Caco-2 (cell line): ENCODE data around the gene PRICKLE4. TPM values are rescaled to one million over a fixed set of nuclear protein-coding genes. Genes with fewer than 3 reads are reported as not detected.

ENCODE experiments used
- BruUV-seq: library from RNA; stranded (reverse); fragments of 400-500 nt; replicated peaks from 2 replicates; lab custom pipeline; 2021; lab: Mats Ljungman, UMichigan
- CTCF ChIA-PET: fragments of 300-600 bp; sonication (Branson Sonifier 250); formaldehyde crosslinking; loops from one replicate; lab custom pipeline; 2022; ENCODE audit warnings: antibody characterized with exemption; lab: Charles Lee
- POLR2A ChIA-PET: fragments of 300-600 bp; sonication (Branson Sonifier 250); formaldehyde crosslinking; loops from one replicate; lab custom pipeline; 2022; ENCODE audit warnings: antibody characterized with exemption; lab: Charles Lee
- DNase-seq, 2 experiments: peaks; one replicate each; pipeline versions ENCODE4 v3.0.0 to v3.0.0-alpha.2; 2020 to 2022
- H3K27me3 ChIP-seq: replicated peaks from 2 replicates; pipeline ENCODE4 v1.6.0; 2011; ENCODE audit warnings: low read length; ENCODE audit not compliant: control insufficient read depth, insufficient read depth
- H3K36me3 ChIP-seq: 2 replicates; pipeline ENCODE4 v1.5.1; 2011; ENCODE audit warnings: low read length; ENCODE audit not compliant: control insufficient read depth, insufficient read depth
- H3K4me1 ChIP-seq: fragments of 250-450 bp; sonication (Bioruptor Pico); 2 replicates; pipeline ENCODE4 v1.5.1; 2020; ENCODE audit warnings: mild to moderate bottlenecking
- H3K4me3 ChIP-seq: 2 replicates; pipeline ENCODE4 v1.5.1; 2011; ENCODE audit warnings: low read depth, mild to moderate bottlenecking, control low read depth, low read length
- H3K9me3 ChIP-seq: fragments of 250-450 bp; sonication (Bioruptor Pico); 2 replicates; pipeline ENCODE4 v1.5.1; 2020; ENCODE audit warnings: mild to moderate bottlenecking, moderate library complexity
- H3K27ac Mint-ChIP-seq: one replicate; pipeline ENCODE4 v1.8.0; 2022; ENCODE audit warnings: mixed read lengths; ENCODE audit not compliant: unreplicated experiment
- H3K27me3 Mint-ChIP-seq: one replicate; pipeline ENCODE4 v1.8.0; 2022; ENCODE audit warnings: mixed read lengths; ENCODE audit not compliant: insufficient read depth, unreplicated experiment
- H3K36me3 Mint-ChIP-seq: one replicate; pipeline ENCODE4 v1.8.0; 2022; ENCODE audit warnings: mild to moderate bottlenecking, mixed read lengths; ENCODE audit not compliant: insufficient read depth, unreplicated experiment
- H3K4me1 Mint-ChIP-seq: one replicate; pipeline ENCODE4 v1.8.0; 2022; ENCODE audit warnings: low read depth, mixed read lengths; ENCODE audit not compliant: unreplicated experiment
- H3K4me3 Mint-ChIP-seq: one replicate; pipeline ENCODE4 v1.8.0; 2022; ENCODE audit warnings: mild to moderate bottlenecking, moderate library complexity, mixed read lengths; ENCODE audit not compliant: unreplicated experiment
- H3K9me3 Mint-ChIP-seq: one replicate; pipeline ENCODE4 v1.8.0; 2022; ENCODE audit warnings: mixed read lengths; ENCODE audit not compliant: unreplicated experiment
- intact Hi-C: fragments of 100-400 bp; cut with micrococcal nuclease; formaldehyde crosslinking; loops from one replicate; pipeline ENCODE4 v1.10.0; 2022; ENCODE audit not compliant: unreplicated experiment
- total RNA-seq: library from RNA; stranded (reverse); gene quantifications from 2 replicates; pipeline ENCODE4 v1.2.3, GENCODE V29; 2022
- TF ChIP-seq, protein P1 (sequence below), 2 experiments: fragments of 200-600 bp in 1 of 2; IDR thresholded peaks; 1 replicate in 1 of 2; 2 replicates in 1 of 2; pipeline versions ENCODE4 v1.5.1 to v1.8.0; 2011 to 2022; ENCODE audit warnings: antibody characterized with exemption in 1 of 2, control low read depth in 1 of 2, inconsistent platforms in 1 of 2, low read depth in 1 of 2, low read length in 1 of 2, mild to moderate bottlenecking in 1 of 2, moderate library complexity in 1 of 2; ENCODE audit not compliant: insufficient read depth in 1 of 2, severe bottlenecking in 1 of 2, unreplicated experiment in 1 of 2

The PRICKLE4 gene
- total RNA-seq, 1 experiment from 2014 or later, result 2.8 TPM

- no peaks in the 10 kb centered on the region for H3K9me3 Mint-ChIP-seq
- TF ChIP-seq, protein P1, sequence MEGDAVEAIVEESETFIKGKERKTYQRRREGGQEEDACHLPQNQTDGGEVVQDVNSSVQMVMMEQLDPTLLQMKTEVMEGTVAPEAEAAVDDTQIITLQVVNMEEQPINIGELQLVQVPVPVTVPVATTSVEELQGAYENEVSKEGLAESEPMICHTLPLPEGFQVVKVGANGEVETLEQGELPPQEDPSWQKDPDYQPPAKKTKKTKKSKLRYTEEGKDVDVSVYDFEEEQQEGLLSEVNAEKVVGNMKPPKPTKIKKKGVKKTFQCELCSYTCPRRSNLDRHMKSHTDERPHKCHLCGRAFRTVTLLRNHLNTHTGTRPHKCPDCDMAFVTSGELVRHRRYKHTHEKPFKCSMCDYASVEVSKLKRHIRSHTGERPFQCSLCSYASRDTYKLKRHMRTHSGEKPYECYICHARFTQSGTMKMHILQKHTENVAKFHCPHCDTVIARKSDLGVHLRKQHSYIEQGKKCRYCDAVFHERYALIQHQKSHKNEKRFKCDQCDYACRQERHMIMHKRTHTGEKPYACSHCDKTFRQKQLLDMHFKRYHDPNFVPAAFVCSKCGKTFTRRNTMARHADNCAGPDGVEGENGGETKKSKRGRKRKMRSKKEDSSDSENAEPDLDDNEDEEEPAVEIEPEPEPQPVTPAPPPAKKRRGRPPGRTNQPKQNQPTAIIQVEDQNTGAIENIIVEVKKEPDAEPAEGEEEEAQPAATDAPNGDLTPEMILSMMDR (IDR thresholded peaks at IDR 0.05; ENCODE audit: insufficient read depth in 1 of 2, low read depth in 1 of 2, low read length in 1 of 2, severe bottlenecking in 1 of 2, unreplicated experiment in 1 of 2), result peak; percentile 87 to 88
These were observed 45.0 kb upstream of the PRICKLE4 start, which contains the start of gene TFEB for GRCh38 chr6:41735427-41736185. Gene TFEB, minus strand, starts transcription at chr6:41735608. Its CDS starts 44,395 bp downstream, at chr6:41691213.

DNA sequence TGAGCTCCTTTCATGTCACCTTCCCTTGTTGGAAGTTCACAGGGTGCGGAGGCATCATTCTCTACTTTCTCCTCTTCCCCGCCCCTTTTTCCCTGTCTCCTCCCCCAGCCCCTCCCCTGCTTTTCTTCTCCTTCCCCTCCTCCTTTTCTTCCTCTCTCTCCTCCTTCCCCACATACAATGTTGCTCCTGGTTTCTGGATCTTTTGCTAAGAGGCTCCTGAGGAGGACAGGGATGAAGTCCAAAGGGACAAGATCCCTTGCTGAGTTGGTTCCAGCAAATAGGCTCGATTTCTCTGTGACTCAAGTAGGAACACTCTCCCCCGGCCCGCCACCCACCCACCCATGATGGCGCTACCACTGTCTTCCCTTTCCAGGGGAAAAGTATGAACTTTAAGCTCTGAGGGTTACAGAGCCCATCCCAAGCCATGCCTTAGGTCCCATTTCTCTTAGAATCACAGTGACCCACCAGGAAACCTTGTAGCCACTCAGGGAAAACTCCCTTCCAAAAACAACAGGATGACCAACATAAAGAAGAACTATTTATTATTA is 44.3 kb upstream of the PRICKLE4 start:
- Mint-ChIP-seq H3K4me1 (peaks cover 15% of the 10 kb centered on the region), H3K27ac (peak overlapping the region; percentile 61), H3K36me3 (no peaks in the 10 kb centered on the region), H3K4me3 (peak overlapping the region; percentile 75), H3K9me3 (no peaks in the 10 kb centered on the region), H3K27me3 (no peaks in the 10 kb centered on the region)
- Histone ChIP-seq H3K27me3 (no peaks in the 10 kb centered on the region), H3K4me1 (peaks cover 44% of the 10 kb centered on the region), H3K9me3 (no peaks in the 10 kb centered on the region), H3K4me3 (no peak overlapping the region), H3K36me3 (no peaks in the 10 kb centered on the region)
- DNase-seq, result no peak
- intact Hi-C loops, result no loop called here
- TF ChIP-seq, protein P1 (IDR thresholded peaks at IDR 0.05; ENCODE audit: insufficient read depth in 1 of 2, low read depth in 1 of 2, low read length in 1 of 2, severe bottlenecking in 1 of 2, unreplicated experiment in 1 of 2), result no peak
- ChIA-PET CTCF (interaction anchor here (0.5 to 3.2 kb wide), 4 partner anchors 31 to 50 kb away, joined by 3 to 23 read pairs (median 4); partner anchors contain the start of gene TOMM6), POLR2A (no interaction called here)
- no TSS peak for BruUV-seq

More at GRCh38 chr6:41735427-41736185, 45.0 kb upstream of the PRICKLE4 start, which contains the start of gene TFEB:
- no TSS peak for BruUV-seq
- Histone ChIP-seq H3K36me3 (no peaks in the 10 kb centered on the region), H3K4me1 (peaks cover 37% of the 10 kb centered on the region), H3K4me3 (peak within 1 kb of the TSS; percentile 62), H3K9me3 (no peaks in the 10 kb centered on the region), H3K27me3 (no peaks in the 10 kb centered on the region)
- Mint-ChIP-seq H3K27ac (peak within 1 kb of the TSS; percentile 61), H3K36me3 (no peaks in the 10 kb centered on the region), H3K4me1 (peaks cover 15% of the 10 kb centered on the region), H3K27me3 (no peaks in the 10 kb centered on the region), H3K4me3 (peak within 1 kb of the TSS; percentile 75)
- ChIA-PET POLR2A (no interaction called here), CTCF (interaction anchor here (0.5 to 3.2 kb wide), 4 partner anchors 32 to 51 kb away, joined by 3 to 23 read pairs (median 5); partner anchors contain the start of gene TOMM6)
- peak; percentile 92 to 95 for DNase-seq
- intact Hi-C loops, result loop anchor here (1.0 to 2.0 kb wide), 2 partner anchors 41 to 309 kb away; no protein-coding TSS in a partner anchor

DNA sequence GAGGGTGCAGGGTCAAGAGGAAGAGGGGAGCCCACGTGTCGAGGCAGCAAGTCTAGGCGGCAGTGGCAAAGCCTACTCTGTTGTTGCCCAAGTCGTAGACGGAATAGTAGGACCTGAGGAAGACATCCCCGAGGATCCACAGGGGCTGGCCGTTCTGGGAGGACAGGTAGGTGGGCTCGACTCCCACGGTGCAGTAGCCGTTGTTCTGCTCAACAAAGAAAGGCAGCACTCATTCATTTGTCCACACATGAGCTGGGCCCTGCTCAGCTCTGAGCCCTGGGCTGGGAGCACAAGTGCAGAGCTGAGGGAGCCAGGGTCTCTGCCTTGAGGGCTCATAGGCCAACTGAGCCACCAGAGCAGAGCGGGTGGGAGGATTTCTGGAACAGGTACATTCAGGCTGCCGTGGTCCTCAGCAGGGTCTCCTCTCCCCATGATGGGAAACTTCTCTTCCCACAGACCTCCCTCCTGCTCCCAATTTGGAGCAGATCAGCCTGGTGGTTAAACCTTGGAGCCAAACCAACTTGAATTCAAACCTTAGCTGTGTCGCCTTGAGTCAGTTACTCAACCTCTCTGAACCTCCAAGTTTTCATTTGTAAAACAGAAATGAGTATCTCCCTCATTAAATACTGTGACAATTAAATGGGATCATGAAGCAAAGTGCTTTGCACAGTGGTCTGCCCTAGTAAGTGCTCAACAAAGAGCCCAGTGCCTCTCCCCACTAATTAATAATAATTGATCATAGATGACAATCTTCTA is 43.6 kb upstream of the PRICKLE4 start:
- Histone ChIP-seq H3K4me3 (no peak overlapping the region), H3K36me3 (no peaks in the 10 kb centered on the region), H3K27me3 (no peaks in the 10 kb centered on the region), H3K9me3 (no peaks in the 10 kb centered on the region), H3K4me1 (peaks cover 49% of the 10 kb centered on the region)
- DNase-seq, result no peak
- peaks cover 22% of the 10 kb centered on the region for H3K4me1 Mint-ChIP-seq
- intact Hi-C loops, result no loop called here
- no peaks in the 10 kb centered on the region for H3K9me3 Mint-ChIP-seq
- H3K4me3 Mint-ChIP-seq, result no peak overlapping the region
- BruUV-seq, result no TSS peak
- H3K27ac Mint-ChIP-seq, result peak overlapping the region; percentile 36
- no peaks in the 10 kb centered on the region for H3K27me3 Mint-ChIP-seq
- CTCF ChIA-PET, result no interaction called here
- H3K36me3 Mint-ChIP-seq, result peaks cover 4% of the 10 kb centered on the region
- TF ChIP-seq, protein P1 (IDR thresholded peaks at IDR 0.05; ENCODE audit: insufficient read depth in 1 of 2, low read depth in 1 of 2, low read length in 1 of 2, severe bottlenecking in 1 of 2, unreplicated experiment in 1 of 2), result no peak
- POLR2A ChIA-PET, result no interaction called here
